ENCODE measurements around the gene ZNF454.

DNA sequence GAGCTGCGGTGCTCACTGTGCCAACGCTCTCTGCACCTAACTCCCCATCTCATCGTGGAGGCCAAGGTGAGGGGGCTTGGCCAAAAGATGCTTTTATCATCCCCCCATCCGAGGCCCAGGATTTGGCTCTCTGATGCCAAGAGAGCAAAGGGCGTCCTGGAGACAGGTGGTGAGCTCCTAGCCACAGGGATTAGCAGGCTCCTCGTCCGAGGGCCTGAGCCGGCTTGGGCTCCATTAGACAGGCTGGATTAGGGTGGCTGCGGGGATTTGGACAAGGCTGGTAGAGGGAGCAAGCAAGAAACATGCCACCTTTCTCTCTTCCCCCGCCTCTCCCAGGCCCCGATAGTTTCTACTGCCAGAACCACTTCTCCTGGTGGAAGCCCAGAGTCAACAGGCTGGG, 55.2 kb downstream of the ZNF454 start:
- TF ChIP-seq POLR2AphosphoS5 (IDR thresholded peaks at IDR 0.05) (no peak), CTCF (IDR thresholded peaks at IDR 0.05) (no peak), POLR2A (IDR thresholded peaks at IDR 0.05) (no peak), EP300 (IDR thresholded peaks at IDR 0.05) (no peak)
